Lung (tissue), 12 donors: ENCODE results near the gene BRF1. TPM values are rescaled to one million over a fixed set of nuclear protein-coding genes. Genes with fewer than 3 reads are reported as not detected.
"Not testable (repeated sequence)": the region's sequence is repeated elsewhere in the genome, so short reads cannot be mapped to it uniquely, and the experiment has no call there.

ENCODE experiments used
- ATAC-seq: fragments of 200-7000 bp; cut with Tn5 transposase; one replicate; pipeline ENCODE4 v1.9.1; 2020; ENCODE audit warnings: moderate number of reproducible peaks; ENCODE audit not compliant: insufficient read depth, low FRiP score
- DNase-seq, 3 donors: peaks; one replicate each; pipeline ENCODE4 v3.0.0-alpha.2; 2013 to 2017
- H3K27ac ChIP-seq, 2 donors: one replicate each; pipeline ENCODE4 v1.5.1; 2013; ENCODE audit warnings: mild to moderate bottlenecking in 2 of 2, moderate library complexity in 2 of 2, control low read depth in 1 of 2, inconsistent platforms in 1 of 2, low read depth in 1 of 2, low read length in 1 of 2
- H3K27me3 ChIP-seq, 3 donors: one replicate each; pipeline ENCODE4 v1.5.1; 2013; ENCODE audit warnings: low read length in 2 of 3; ENCODE audit not compliant: control insufficient read depth in 3 of 3, insufficient read depth in 3 of 3
- H3K36me3 ChIP-seq, 4 donors: one replicate each; pipeline ENCODE4 v1.5.1; 2013; ENCODE audit warnings: low read length in 4 of 4, mild to moderate bottlenecking in 1 of 4, moderate library complexity in 1 of 4; ENCODE audit not compliant: control insufficient read depth in 4 of 4, insufficient read depth in 4 of 4
- H3K4me1 ChIP-seq, 5 donors: one replicate each; pipeline ENCODE4 v1.5.1; 2013; ENCODE audit warnings: low read length in 5 of 5, mild to moderate bottlenecking in 2 of 5, moderate library complexity in 1 of 5; ENCODE audit not compliant: control insufficient read depth in 5 of 5, insufficient read depth in 5 of 5
- H3K4me3 ChIP-seq: one replicate; pipeline ENCODE4 v1.5.1; 2013; ENCODE audit warnings: mild to moderate bottlenecking, control low read depth, moderate library complexity
- H3K9ac ChIP-seq, 2 donors: one replicate each; pipeline ENCODE4 v1.5.1; 2013; ENCODE audit warnings: low read length in 2 of 2, control low read depth in 1 of 2; ENCODE audit not compliant: insufficient read depth in 1 of 2
- H3K9me3 ChIP-seq, 4 donors: one replicate each; pipeline ENCODE4 v1.5.1; 2013; ENCODE audit warnings: low read length in 3 of 4, mild to moderate bottlenecking in 1 of 4, moderate library complexity in 1 of 4; ENCODE audit not compliant: control insufficient read depth in 4 of 4, insufficient read depth in 3 of 4
- CTCF ChIP-seq: IDR thresholded peaks from 2 replicates; pipeline ENCODE4 v1.5.1; 2012; ENCODE audit warnings: mild to moderate bottlenecking; ENCODE audit errors: control extremely low read depth, extremely low read depth
- WGBS, 2 donors: extraction: QIAGEN DNeasy Blood & Tissue Kit; methylation state at CpG; one replicate each; pipeline ENCODE4 v1.1.7; 2013; 5-methylcytosine and 5-hydroxymethylcytosine counted together
- polyA plus RNA-seq, 2 donors: library from polyadenylated mRNA; stranded (reverse); fragments of 200-250 nt; gene quantifications; one replicate each; pipeline ENCODE4 v1.2.1, GENCODE V29; 2013
- total RNA-seq, 2 donors: library from RNA; depleted of rRNA in 1 of 2; stranded (reverse); fragments of >200 nt in 1 of 2; gene quantifications; one replicate each; pipeline ENCODE4 v1.2.1, GENCODE V29; 2014 to 2021
- donor health status: control.
- donor health status: control.
- donor health status: Bipolar disorder and iron deficiency.
- donor health status: healthy.
- donor health status: DM: yes; HTN: yes; CAD: no.

BRF1 gene
- total and polyA plus RNA-seq, 4 donors: 14.2 to 55.3 (median 37.2) TPM

GRCh38 chr14:105305345-105305744 lies 4.5 kb upstream of the BRF1 start:
- Histone ChIP-seq H3K27me3 (no peaks in the 10 kb centered on the region), H3K4me1 (peaks cover 0 to 4% (median 0%) of the 10 kb centered on the region in 5 donors), H3K4me3 (no peak overlapping the region), H3K9me3 (peaks cover 0 to under 1% (median 0%) of the 10 kb centered on the region in 4 donors), H3K27ac (no peak overlapping the region), H3K9ac (no peak overlapping the region), H3K36me3 (no peaks in the 10 kb centered on the region)
- ATAC-seq (no peak), DNase-seq (no peak)
- 66 to 75% methylated on average over 9 of the region's 9 CpGs for WGBS, 2 donors
- TF ChIP-seq CTCF: no peak

GRCh38 chr14:105304565-105304964 lies 3.8 kb upstream of the BRF1 start:
- DNase-seq: no peak
- ATAC-seq: no peak
- WGBS, 2 donors: 87 to 93% methylated on average over 9 of the region's 9 CpGs
- Histone ChIP-seq H3K9me3 (peaks cover 0 to 1% (median 0%) of the 10 kb centered on the region in 4 donors), H3K27me3 (no peaks in the 10 kb centered on the region), H3K27ac (no peak overlapping the region), H3K4me3 (no peak overlapping the region), H3K4me1 (peaks cover 0 to 5% (median 3%) of the 10 kb centered on the region in 5 donors), H3K36me3 (no peaks in the 10 kb centered on the region), H3K9ac (no peak overlapping the region)
- no peak for TF ChIP-seq CTCF

- no peak overlapping the region for H3K9ac ChIP-seq
- H3K27ac ChIP-seq: no peak overlapping the region
- H3K4me3 ChIP-seq: no peak overlapping the region
- ATAC-seq (no peak), DNase-seq (no peak)
- H3K27me3 ChIP-seq: no peaks in the 10 kb centered on the region
- no peaks in the 10 kb centered on the region for H3K36me3 ChIP-seq
- peaks cover 0 to 1% (median 0%) of the 10 kb centered on the region in 4 donors for H3K9me3 ChIP-seq
- TF ChIP-seq CTCF: no peak
- peaks cover 0 to 8% (median 4%) of the 10 kb centered on the region in 5 donors for H3K4me1 ChIP-seq
- WGBS, 2 donors: 69 to 80% methylated on average over 6 of the region's 6 CpGs
These were observed 3.1 kb upstream of the BRF1 start for GRCh38 chr14:105303949-105304348.

GRCh38 chr14:105301915-105302249 lies 1.1 kb upstream of the BRF1 start:
- H3K4me3 ChIP-seq, H3K9ac ChIP-seq, ATAC-seq, H3K4me1 ChIP-seq, H3K27me3 ChIP-seq, DNase-seq, H3K36me3 ChIP-seq, H3K27ac ChIP-seq, H3K9me3 ChIP-seq: not testable (repeated sequence)
- WGBS, 2 donors: 69 to 76% methylated on average over 11 of the region's 11 CpGs
